ENCODE measurements around the gene DDIAS. TPM values are rescaled to one million over a fixed set of nuclear protein-coding genes. Genes with fewer than 3 reads are reported as not detected.

DDIAS gene
- total and polyA plus RNA-seq, 4 donors, result 0.71 to 2.8 (median 1.4) TPM

GRCh38 chr11:82858556-82859091 is 42.9 kb upstream of the DDIAS start:
- ATAC-seq (ENCODE audit: insufficient read depth, low FRiP score) (no peak), DNase-seq (peak in 1 of 3 donors; percentile 22)
- H3K27ac ChIP-seq (ENCODE audit: low read depth in 1 of 2, low read length in 1 of 2), result no peak overlapping the region
- H3K9me3 ChIP-seq (ENCODE audit: control insufficient read depth in 4 of 4, insufficient read depth in 3 of 4, low read length in 3 of 4), result no peaks in the 10 kb centered on the region
- WGBS, 2 donors, result 32 to 57% methylated on average over 1 of the region's 1 CpG
- H3K36me3 ChIP-seq (ENCODE audit: control insufficient read depth in 4 of 4, insufficient read depth in 4 of 4, low read length in 4 of 4), result peaks cover 0 to 3% (median 1%) of the 10 kb centered on the region in 4 donors
- H3K9ac ChIP-seq (ENCODE audit: insufficient read depth in 1 of 2, low read length in 2 of 2), result no peak overlapping the region
- TF ChIP-seq CTCF (IDR thresholded peaks at IDR 0.05; ENCODE audit: control extremely low read depth, extremely low read depth), result no peak
- H3K27me3 ChIP-seq (ENCODE audit: control insufficient read depth in 3 of 3, insufficient read depth in 3 of 3, low read length in 2 of 3), result no peaks in the 10 kb centered on the region
- H3K4me3 ChIP-seq, result no peak overlapping the region
- H3K4me1 ChIP-seq (ENCODE audit: control insufficient read depth in 5 of 5, insufficient read depth in 5 of 5, low read length in 5 of 5), result peaks cover 0 to 6% (median 2%) of the 10 kb centered on the region in 5 donors

DNA sequence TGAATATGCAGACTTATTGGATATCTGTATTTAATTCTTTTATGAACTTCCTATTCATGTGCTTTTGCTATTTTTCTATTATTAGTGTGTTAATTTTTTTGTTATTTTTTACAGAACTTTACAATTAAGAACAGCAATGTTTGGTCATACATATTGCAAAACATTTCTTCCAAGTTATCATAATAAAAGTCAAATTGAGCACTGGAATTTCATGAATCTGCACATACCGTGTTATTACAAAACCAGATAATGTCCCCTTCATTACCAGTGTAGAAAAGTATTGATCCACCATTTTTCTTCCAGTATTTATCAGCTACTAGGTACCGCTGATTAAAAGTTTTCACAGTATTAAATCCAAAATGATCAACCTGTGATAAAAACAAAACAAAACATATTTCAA is 41.8 kb upstream of the DDIAS start:
- no peak for ATAC-seq (ENCODE audit: insufficient read depth, low FRiP score)
- Histone ChIP-seq H3K27me3 (ENCODE audit: control insufficient read depth in 3 of 3, insufficient read depth in 3 of 3, low read length in 2 of 3) (no peaks in the 10 kb centered on the region), H3K27ac (ENCODE audit: low read depth in 1 of 2, low read length in 1 of 2) (no peak overlapping the region), H3K9me3 (ENCODE audit: control insufficient read depth in 4 of 4, insufficient read depth in 3 of 4, low read length in 3 of 4) (no peaks in the 10 kb centered on the region), H3K4me1 (ENCODE audit: control insufficient read depth in 5 of 5, insufficient read depth in 5 of 5, low read length in 5 of 5) (peaks cover 0 to 12% (median 3%) of the 10 kb centered on the region in 5 donors), H3K9ac (ENCODE audit: insufficient read depth in 1 of 2, low read length in 2 of 2) (no peak overlapping the region), H3K4me3 (no peak overlapping the region), H3K36me3 (ENCODE audit: control insufficient read depth in 4 of 4, insufficient read depth in 4 of 4, low read length in 4 of 4) (peaks cover 0 to 3% (median 1%) of the 10 kb centered on the region in 4 donors)
- no peak for TF ChIP-seq CTCF (IDR thresholded peaks at IDR 0.05; ENCODE audit: control extremely low read depth, extremely low read depth)
- WGBS, 2 donors, result 87 to 89% methylated on average over 2 of the region's 2 CpGs
- DNase-seq, result no peak

DNA sequence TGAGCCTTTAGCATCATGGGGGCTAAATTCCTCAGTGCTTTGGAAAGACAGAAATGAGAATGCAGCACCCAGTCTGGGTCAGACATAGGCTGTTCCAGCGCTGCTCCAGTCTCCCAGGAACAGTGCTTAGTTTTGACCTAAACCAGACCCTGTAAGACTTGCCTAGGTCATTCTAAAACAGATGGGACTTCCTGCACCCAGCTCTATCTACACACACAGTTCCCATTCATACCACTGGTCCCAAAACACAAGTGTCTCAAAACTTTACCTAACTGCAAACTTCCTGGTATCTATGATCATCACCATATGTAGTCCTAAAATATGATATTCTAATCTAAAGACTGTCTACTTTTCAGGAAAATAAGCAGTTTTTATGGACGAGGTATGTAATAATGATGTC is 39.2 kb upstream of the DDIAS start:
- H3K9ac ChIP-seq (ENCODE audit: insufficient read depth in 1 of 2, low read length in 2 of 2), result no peak overlapping the region
- no peak for DNase-seq
- H3K36me3 ChIP-seq (ENCODE audit: control insufficient read depth in 4 of 4, insufficient read depth in 4 of 4, low read length in 4 of 4), result peaks cover 0 to 3% (median 0%) of the 10 kb centered on the region in 4 donors
- H3K4me1 ChIP-seq (ENCODE audit: control insufficient read depth in 5 of 5, insufficient read depth in 5 of 5, low read length in 5 of 5), result peaks cover 0 to 12% (median 3%) of the 10 kb centered on the region in 5 donors
- TF ChIP-seq CTCF (IDR thresholded peaks at IDR 0.05; ENCODE audit: control extremely low read depth, extremely low read depth), result no peak
- no peaks in the 10 kb centered on the region for H3K9me3 ChIP-seq (ENCODE audit: control insufficient read depth in 4 of 4, insufficient read depth in 3 of 4, low read length in 3 of 4)
- WGBS, 2 donors, result 92 to 95% methylated on average over 2 of the region's 2 CpGs
- H3K27ac ChIP-seq (ENCODE audit: low read depth in 1 of 2, low read length in 1 of 2), result no peak overlapping the region
- H3K27me3 ChIP-seq (ENCODE audit: control insufficient read depth in 3 of 3, insufficient read depth in 3 of 3, low read length in 2 of 3), result no peaks in the 10 kb centered on the region
- no peak overlapping the region for H3K4me3 ChIP-seq
- no peak for ATAC-seq (ENCODE audit: insufficient read depth, low FRiP score)

- no peaks in the 10 kb centered on the region for H3K9me3 ChIP-seq (ENCODE audit: control insufficient read depth in 4 of 4, insufficient read depth in 3 of 4, low read length in 3 of 4)
- no peaks in the 10 kb centered on the region for H3K27me3 ChIP-seq (ENCODE audit: control insufficient read depth in 3 of 3, insufficient read depth in 3 of 3, low read length in 2 of 3)
- no peaks in the 10 kb centered on the region for H3K36me3 ChIP-seq (ENCODE audit: control insufficient read depth in 4 of 4, insufficient read depth in 4 of 4, low read length in 4 of 4)
- TF ChIP-seq CTCF (IDR thresholded peaks at IDR 0.05; ENCODE audit: control extremely low read depth, extremely low read depth), result no peak
- DNase-seq (no peak), ATAC-seq (ENCODE audit: insufficient read depth, low FRiP score) (no peak)
- H3K4me1 ChIP-seq (ENCODE audit: control insufficient read depth in 5 of 5, insufficient read depth in 5 of 5, low read length in 5 of 5), result peaks cover 0 to 12% (median 2%) of the 10 kb centered on the region in 5 donors
- WGBS, 2 donors, result 91 to 96% methylated on average over 2 of the region's 2 CpGs
- no peak overlapping the region for H3K4me3 ChIP-seq
- no peak overlapping the region for H3K27ac ChIP-seq (ENCODE audit: low read depth in 1 of 2, low read length in 1 of 2)
- H3K9ac ChIP-seq (ENCODE audit: insufficient read depth in 1 of 2, low read length in 2 of 2), result no peak overlapping the region
These were observed 38.3 kb upstream of the DDIAS start for GRCh38 chr11:82863209-82863608.

Data from lung (tissue), 12 donors.